A549 (cell line): ENCODE data around the gene ZSCAN16.

Experiments used
- CEBPB ChIP-seq, 2 experiments: fragments of >200 bp in 1 of 2; sonication (Bioruptor Twin) in 1 of 2; formaldehyde crosslinking in 1 of 2; IDR thresholded peaks; 2 replicates each; pipeline ENCODE4 v1.6.1; 2012 to 2016
- CTCF ChIP-seq: fragments of >200 bp; sonication (Bioruptor Twin); formaldehyde crosslinking; IDR thresholded peaks from 3 replicates; pipeline ENCODE4 v1.5.1; 2016
- EHMT2 ChIP-seq: fragments of 200-600 bp; sonication (generic); IDR thresholded peaks from 2 replicates; pipeline ENCODE4 v1.6.1; 2016; ENCODE audit warnings: antibody characterized with exemption, low read depth, mild to moderate bottlenecking, moderate library complexity
- ESRRA ChIP-seq: fragments of 150-350 bp; IDR thresholded peaks from 2 replicates; pipeline ENCODE4 v1.6.1; 2014; ENCODE audit warnings: mild to moderate bottlenecking, low read length, borderline replicate concordance
- HMGXB4 ChIP-seq: fragments of 250-450 bp; sonication (Bioruptor Pico); IDR thresholded peaks from 2 replicates; pipeline ENCODE4 v1.5.0; 2021; ENCODE audit warnings: mild to moderate bottlenecking, moderate library complexity, borderline replicate concordance
- MAFK ChIP-seq: fragments of 450-650 bp; IDR thresholded peaks from 2 replicates; pipeline ENCODE4 v1.6.1; 2014; ENCODE audit not compliant: partially characterized antibody
- MAX ChIP-seq: IDR thresholded peaks from 2 replicates; pipeline ENCODE4 v1.6.1; 2012
- MYC ChIP-seq: IDR thresholded peaks from 2 replicates; pipeline ENCODE4 v1.6.1; 2012; ENCODE audit warnings: mild to moderate bottlenecking, inconsistent platforms, low read length, improper control_type of control experiment, borderline replicate concordance
- POLR2AphosphoS2 ChIP-seq: conservative IDR thresholded peaks from 2 replicates; pipeline ENCODE4 v1.6.1; 2012; ENCODE audit warnings: low read length, improper control_type of control experiment, inconsistent platforms
- TF ChIP-seq, protein P1 (sequence below): fragments of 450-650 bp; IDR thresholded peaks from 2 replicates; pipeline ENCODE4 v1.6.1; 2014; ENCODE audit warnings: antibody characterized with exemption

DNA sequence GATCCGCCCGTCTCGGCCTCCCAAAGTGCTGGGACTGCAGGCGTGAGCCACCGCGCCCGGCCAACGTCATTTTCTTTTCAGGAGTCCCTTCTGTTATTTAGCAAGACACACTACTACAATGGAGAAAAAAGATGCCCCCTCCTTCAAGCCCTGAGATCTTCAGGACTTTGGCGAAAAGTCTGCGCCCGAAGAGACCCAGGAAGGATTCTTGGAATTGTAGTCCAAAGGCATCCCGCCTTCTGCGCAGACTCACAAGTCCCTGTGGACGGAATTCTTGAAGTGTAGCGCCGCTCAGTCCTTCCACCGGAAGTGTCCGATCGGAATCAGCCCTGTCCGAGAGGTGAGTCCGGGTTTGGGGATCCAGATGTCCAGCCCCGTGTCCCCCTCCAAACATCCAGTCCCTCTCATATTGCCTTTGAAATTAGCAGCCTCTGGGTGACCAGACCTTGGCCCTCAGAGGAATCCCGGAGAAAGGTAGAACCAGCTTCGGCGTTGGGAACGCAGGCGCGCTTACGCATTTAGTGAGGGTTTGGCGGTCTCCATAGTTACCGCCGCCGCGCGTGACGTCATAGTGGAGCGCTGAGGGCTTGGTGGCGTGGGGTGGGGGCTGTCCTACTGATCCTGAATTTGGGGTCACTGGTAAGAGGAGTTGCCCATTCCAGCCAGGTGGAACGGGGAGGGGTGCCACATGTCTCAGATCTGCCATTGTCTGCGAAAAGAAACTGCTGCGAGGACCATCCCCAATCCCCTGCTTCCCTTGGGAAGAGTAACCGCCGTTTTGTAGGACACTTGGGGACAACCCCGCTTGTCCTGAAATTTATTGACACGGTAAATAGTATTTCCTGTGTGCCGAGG is 43.6 kb upstream of the ZSCAN16 start:
- no peak for TF ChIP-seq CTCF
- no peak for TF ChIP-seq MAFK
- peak; percentile 85 for TF ChIP-seq MAX
- no peak for TF ChIP-seq EHMT2
- TF ChIP-seq CEBPB (IDR thresholded peaks at IDR 0.05): no peak
- peak; percentile 61; the same call in 1 of the 2 replicates for TF ChIP-seq MYC
- TF ChIP-seq, protein P1, sequence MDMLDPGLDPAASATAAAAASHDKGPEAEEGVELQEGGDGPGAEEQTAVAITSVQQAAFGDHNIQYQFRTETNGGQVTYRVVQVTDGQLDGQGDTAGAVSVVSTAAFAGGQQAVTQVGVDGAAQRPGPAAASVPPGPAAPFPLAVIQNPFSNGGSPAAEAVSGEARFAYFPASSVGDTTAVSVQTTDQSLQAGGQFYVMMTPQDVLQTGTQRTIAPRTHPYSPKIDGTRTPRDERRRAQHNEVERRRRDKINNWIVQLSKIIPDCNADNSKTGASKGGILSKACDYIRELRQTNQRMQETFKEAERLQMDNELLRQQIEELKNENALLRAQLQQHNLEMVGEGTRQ: no peak
- no peak for TF ChIP-seq HMGXB4 (CRISPR knock-in tag)
- TF ChIP-seq POLR2AphosphoS2: no peak
- no peak for TF ChIP-seq ESRRA
